ENCODE measurements around the gene HPCAL1.
"Not testable (repeated sequence)": the region's sequence is repeated elsewhere in the genome, so short reads cannot be mapped to it uniquely, and the experiment has no call there.

DNA sequence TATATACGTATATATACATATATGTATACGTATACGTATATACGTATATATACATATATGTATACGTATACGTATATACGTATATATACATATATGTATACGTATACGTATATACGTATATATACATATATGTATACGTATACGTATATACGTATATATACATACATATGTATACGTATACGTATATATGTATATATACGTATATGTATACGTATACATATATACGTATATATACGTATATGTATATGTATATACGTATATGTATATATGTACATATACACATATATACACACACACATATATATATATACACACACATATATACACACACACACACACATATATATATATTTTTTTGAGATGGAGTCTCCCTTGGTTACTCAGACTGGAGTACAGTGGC, 11.3 kb upstream of the HPCAL1 start:
- TF ChIP-seq CTCF (conservative IDR thresholded peaks at IDR 0.05; ENCODE audit: low read length); EZH2phosphoT487 (IDR thresholded peaks at IDR 0.05; ENCODE audit: borderline replicate concordance, low read depth, low read length): not testable (repeated sequence)

Data from OCI-LY7 (cell line).